GM20431 (cell line): ENCODE results near the gene BRD7.

Experiments
- in situ Hi-C: fragments of 300-500 bp; cut with MseI, MboI; formaldehyde crosslinking; loops from one replicate; pipeline ENCODE4 v1.15.0; 2020; ENCODE audit warnings: low sequenced_read_pairs; ENCODE audit not compliant: unreplicated experiment

The BRD7 gene

GRCh38 chr16:50310308-50311133 lies 58.3 kb downstream of the BRD7 start:
- in situ Hi-C loops = no loop called here

GRCh38 chr16:50309527-50310307 lies 59.1 kb downstream of the BRD7 start:
- in situ Hi-C loops = no loop called here

GRCh38 chr16:50309156-50309526 lies 59.6 kb downstream of the BRD7 start:
- in situ Hi-C loops = no loop called here

GRCh38 chr16:50308237-50308965 lies 60.4 kb downstream of the BRD7 start:
- in situ Hi-C loops = no loop called here

GRCh38 chr16:50306287-50306686 lies 62.5 kb downstream of the BRD7 start:
- in situ Hi-C loops = no loop called here

- in situ Hi-C loops = no loop called here
Observed at GRCh38 chr16:50305441-50306061, 63.2 kb downstream of the BRD7 start.

- in situ Hi-C loops = no loop called here
Observed at GRCh38 chr16:50304467-50305440, 64.0 kb downstream of the BRD7 start.

GRCh38 chr16:50303605-50304466 lies 65.0 kb downstream of the BRD7 start:
- in situ Hi-C loops = no loop called here

GRCh38 chr16:50303041-50303604 lies 65.7 kb downstream of the BRD7 start:
- in situ Hi-C loops = no loop called here

- in situ Hi-C loops = no loop called here
Observed at GRCh38 chr16:50302472-50303005, 66.2 kb downstream of the BRD7 start.

GRCh38 chr16:50301626-50302471 lies 66.9 kb downstream of the BRD7 start:
- in situ Hi-C loops = no loop called here

- in situ Hi-C loops = no loop called here
Observed at GRCh38 chr16:50300942-50301625, 67.7 kb downstream of the BRD7 start.

GRCh38 chr16:50299508-50300105 lies 69.2 kb downstream of the BRD7 start:
- in situ Hi-C loops = no loop called here

GRCh38 chr16:50298591-50299507 lies 69.9 kb downstream of the BRD7 start:
- in situ Hi-C loops = no loop called here

GRCh38 chr16:50298075-50298460 lies 70.7 kb downstream of the BRD7 start:
- in situ Hi-C loops = no loop called here
